IMR-90 (cell line): ENCODE measurements around the gene EIF4G3. TPM values are rescaled to one million over a fixed set of nuclear protein-coding genes. Genes with fewer than 3 reads are reported as not detected.

ENCODE experiments used
- ATAC-seq: fragments of 200-7000 bp; cut with Tn5 transposase; 2 replicates; pipeline ENCODE4 v1.9.1; 2020; ENCODE audit warnings: low read depth, mild to moderate bottlenecking, moderate library complexity
- BruUV-seq: library from RNA; stranded (reverse); fragments of 400-500 nt; replicated peaks from 2 replicates; lab custom pipeline; 2021; lab: Mats Ljungman, UMichigan
- CTCF ChIA-PET: fragments of 300-600 bp; formaldehyde crosslinking; extraction: SDS; loops from one replicate; lab custom pipeline; 2021; ENCODE audit warnings: antibody characterized with exemption; lab: Yijun Ruan, JAX
- POLR2A ChIA-PET: fragments of 300-600 bp; sonication (Branson Sonifier 250); formaldehyde crosslinking; loops from one replicate; lab custom pipeline; 2022; ENCODE audit warnings: antibody characterized with exemption; ENCODE audit not compliant: unreplicated experiment; lab: Charles Lee
- DNase-seq: peaks from one replicate; pipeline ENCODE4 v3.0.0; 2013
- H2AFZ ChIP-seq: replicated peaks from 2 replicates; pipeline ENCODE3; 2013; ENCODE audit warnings: low read length, mild to moderate bottlenecking; ENCODE audit not compliant: poor library complexity
- H2AK5ac ChIP-seq: 2 replicates; pipeline ENCODE4 v1.6.1; 2013; ENCODE audit warnings: low read depth, low read length, inconsistent platforms
- H2AK9ac ChIP-seq: replicated peaks from 2 replicates; pipeline ENCODE3; 2013; ENCODE audit warnings: mild to moderate bottlenecking, low read depth, low read length, moderate library complexity; ENCODE audit not compliant: poor library complexity
- H2BK120ac ChIP-seq: 2 replicates; pipeline ENCODE4 v1.6.1; 2013; ENCODE audit warnings: low read depth, low read length, inconsistent platforms
- H2BK15ac ChIP-seq: 3 replicates; pipeline ENCODE4 v1.6.1; 2013; ENCODE audit warnings: low read depth, low read length, inconsistent platforms
- H2BK20ac ChIP-seq: 2 replicates; pipeline ENCODE4 v1.6.1; 2013; ENCODE audit warnings: low read depth, mild to moderate bottlenecking, inconsistent platforms, low read length, moderate library complexity
- H2BK5ac ChIP-seq: 2 replicates; pipeline ENCODE4 v1.6.1; 2013; ENCODE audit warnings: mild to moderate bottlenecking, low read depth, low read length, inconsistent platforms; ENCODE audit not compliant: poor library complexity, severe bottlenecking
- H3K14ac ChIP-seq: replicated peaks from 2 replicates; pipeline ENCODE4 v1.6.1; 2013; ENCODE audit warnings: low read depth, low read length, inconsistent platforms
- H3K18ac ChIP-seq: 2 replicates; pipeline ENCODE4 v1.6.1; 2013; ENCODE audit warnings: low read depth, low read length, control low read depth
- H3K23ac ChIP-seq: 2 replicates; pipeline ENCODE4 v1.6.1; 2013; ENCODE audit warnings: low read depth, low read length, inconsistent platforms
- H3K27ac ChIP-seq: 2 replicates; pipeline ENCODE4 v1.5.1; 2013; ENCODE audit warnings: mild to moderate bottlenecking, control low read depth, low read length; ENCODE audit not compliant: insufficient read depth
- H3K27me3 ChIP-seq: 2 replicates; pipeline ENCODE4 v1.6.1; 2013; ENCODE audit warnings: low read length; ENCODE audit not compliant: control insufficient read depth, insufficient read depth
- H3K36me3 ChIP-seq: 2 replicates; pipeline ENCODE4 v1.6.1; 2013; ENCODE audit warnings: low read length, mixed read lengths; ENCODE audit not compliant: control insufficient read depth, insufficient read depth
- H3K4ac ChIP-seq: 2 replicates; pipeline ENCODE4 v1.6.1; 2013; ENCODE audit warnings: low read depth, low read length, inconsistent platforms
- H3K4me1 ChIP-seq: 2 replicates; pipeline ENCODE4 v1.6.1; 2013; ENCODE audit warnings: low read length, mixed read lengths; ENCODE audit not compliant: control insufficient read depth, insufficient read depth
- H3K4me2 ChIP-seq: 2 replicates; pipeline ENCODE4 v1.6.1; 2013; ENCODE audit warnings: low read depth, mild to moderate bottlenecking, control low read depth, low read length, moderate library complexity
- H3K4me3 ChIP-seq: 2 replicates; pipeline ENCODE4 v1.5.1; 2013; ENCODE audit warnings: low read depth, mild to moderate bottlenecking, control low read depth, low read length, moderate library complexity; ENCODE audit not compliant: insufficient read depth
- H3K56ac ChIP-seq: 2 replicates; pipeline ENCODE4 v1.6.1; 2013; ENCODE audit warnings: low read length, inconsistent platforms; ENCODE audit not compliant: insufficient read depth; ENCODE audit errors: extremely low read depth
- H3K79me1 ChIP-seq, 2 experiments: 2 replicates each; pipeline ENCODE4 v1.6.1; 2013; ENCODE audit warnings: low read length in 2 of 2, inconsistent platforms in 1 of 2, low read depth in 1 of 2
- H3K9ac ChIP-seq: 2 replicates; pipeline ENCODE4 v1.6.1; 2013; ENCODE audit warnings: low read depth, low read length, control low read depth
- H3K9me1 ChIP-seq: 2 replicates; pipeline ENCODE4 v1.6.1; 2013; ENCODE audit warnings: low read length, inconsistent platforms; ENCODE audit not compliant: insufficient read depth
- H3K9me3 ChIP-seq: 2 replicates; pipeline ENCODE4 v1.6.1; 2013; ENCODE audit warnings: low read length; ENCODE audit not compliant: control insufficient read depth, insufficient read depth
- H4K20me1 ChIP-seq: 2 replicates; pipeline ENCODE4 v1.6.1; 2013; ENCODE audit warnings: low read length, inconsistent platforms; ENCODE audit not compliant: insufficient read depth
- H4K5ac ChIP-seq: 2 replicates; pipeline ENCODE4 v1.6.1; 2013; ENCODE audit warnings: mild to moderate bottlenecking, low read depth, low read length, control low read depth
- H4K8ac ChIP-seq, 2 experiments: 2 replicates each; pipeline ENCODE4 v1.6.1; 2013; ENCODE audit warnings: low read depth in 2 of 2, low read length in 2 of 2, control low read depth in 1 of 2, inconsistent platforms in 1 of 2
- H4K91ac ChIP-seq: 2 replicates; pipeline ENCODE4 v1.6.1; 2013; ENCODE audit warnings: low read depth, low read length, inconsistent platforms; ENCODE audit not compliant: insufficient read depth
- BHLHE40 ChIP-seq: fragments of 150-350 bp; IDR thresholded peaks from 2 replicates; pipeline ENCODE4 v1.6.1; 2016; ENCODE audit warnings: mild to moderate bottlenecking, low read depth, low read length
- CEBPB ChIP-seq: IDR thresholded peaks from 2 replicates; pipeline ENCODE4 v1.6.1; 2012; ENCODE audit warnings: low read depth, low read length, improper control_type of control experiment
- CHD1 ChIP-seq: IDR thresholded peaks from 2 replicates; pipeline ENCODE4 v1.6.1; 2012; ENCODE audit warnings: low read depth, low read length, improper control_type of control experiment
- MAFK ChIP-seq: IDR thresholded peaks from 2 replicates; pipeline ENCODE4 v1.6.1; 2012; ENCODE audit warnings: low read depth, low read length, improper control_type of control experiment
- MAZ ChIP-seq: IDR thresholded peaks from 2 replicates; pipeline ENCODE4 v1.6.1; 2012; ENCODE audit warnings: low read depth, mild to moderate bottlenecking, low read length, improper control_type of control experiment, moderate library complexity, borderline replicate concordance
- MXI1 ChIP-seq: IDR thresholded peaks from 2 replicates; pipeline ENCODE4 v1.6.1; 2012; ENCODE audit warnings: low read depth, mild to moderate bottlenecking, low read length, moderate library complexity, borderline replicate concordance
- RAD21 ChIP-seq: IDR thresholded peaks from 2 replicates; pipeline ENCODE4 v1.6.1; 2012; ENCODE audit warnings: low read length, improper control_type of control experiment
- RCOR1 ChIP-seq: IDR thresholded peaks from 2 replicates; pipeline ENCODE4 v1.6.1; 2012; ENCODE audit warnings: mild to moderate bottlenecking, low read length, improper control_type of control experiment; ENCODE audit not compliant: insufficient replicate concordance
- SMC3 ChIP-seq: fragments of 150-350 bp; IDR thresholded peaks from 2 replicates; pipeline ENCODE4 v1.6.1; 2016; ENCODE audit warnings: low read depth, mild to moderate bottlenecking, antibody characterized with exemption, low read length, moderate library complexity
- WGBS, 2 experiments: methylation state at CpG; one replicate each; pipeline versions ENCODE4 v1.1.5 to v1.1.7; 2013; ENCODE audit warnings: missing lambda C conversion rate in 2 of 2; ENCODE audit not compliant: insufficient read length in 1 of 2; ENCODE audit errors: extremely low coverage in 2 of 2; 5-methylcytosine and 5-hydroxymethylcytosine counted together
- dilution Hi-C: fragments of 300-500 bp; cut with HindIII; formaldehyde crosslinking; loops from one replicate; pipeline ENCODE4 v1.14.3; 2018; ENCODE audit warnings: low sequenced_read_pairs; ENCODE audit not compliant: unreplicated experiment
- in situ Hi-C: fragments of 300-500 bp; cut with MboI; formaldehyde crosslinking; loops from 3 replicates; pipeline ENCODE4 v1.14.3; 2019; ENCODE audit warnings: low sequenced_read_pairs, inconsistent platforms, mixed read lengths
- intact Hi-C: fragments of 100-400 bp; cut with micrococcal nuclease; formaldehyde crosslinking; loops from 2 replicates; pipeline ENCODE4 v1.10.0; 2022
- polyA plus RNA-seq, 3 experiments: library from polyadenylated mRNA; depleted of rRNA; stranded (reverse); fragments of >200 nt; gene quantifications; 2 replicates each; pipeline ENCODE4 v1.2.3, GENCODE V29; 2012; ENCODE audit warnings: low replicate concordance in 1 of 3
- total RNA-seq: library from RNA; depleted of rRNA; stranded (reverse); fragments of >200 nt; gene quantifications from 2 replicates; pipeline ENCODE4 v1.2.3, GENCODE V29; 2012
- TF ChIP-seq, protein P1 (sequence below): fragments of 150-350 bp; IDR thresholded peaks from 2 replicates; pipeline ENCODE4 v1.6.1; 2016; ENCODE audit warnings: low read depth, mild to moderate bottlenecking, low read length, moderate library complexity, borderline replicate concordance

The EIF4G3 gene
- total and polyA plus RNA-seq, 2 of the 4 experiments (the other 2 are of a cell fraction), result 25.8 to 49.2 TPM

- POLR2A ChIA-PET, result no interaction called here
- Histone ChIP-seq H3K4me1 (peaks cover 5% of the 10 kb centered on the region; the same call in 1 of the 2 replicates), H4K20me1 (no peaks in the 10 kb centered on the region), H2AK9ac (no peak overlapping the region), H3K27ac (no peak overlapping the region), H2BK5ac (no peak overlapping the region), H3K23ac (no peak overlapping the region), H3K9me3 (no peaks in the 10 kb centered on the region), H3K9me1 (peaks cover 4% of the 10 kb centered on the region; the same call in 1 of the 2 replicates), H3K79me1 (peaks cover 3 to 12% of the 10 kb centered on the region in 2 experiments; a peak in 3 of 4 replicates), H3K4me3 (no peak overlapping the region), H3K27me3 (no peaks in the 10 kb centered on the region), H3K18ac (no peak overlapping the region), H2AK5ac (no peak overlapping the region), H3K56ac (no peak overlapping the region), H3K36me3 (0 out of 2 replicates have a peak, but pooled peaks cover 1% of the 10 kb centered on the region), H2BK20ac (no peak overlapping the region), H3K9ac (no peak overlapping the region), H3K4me2 (no peak overlapping the region), H4K5ac (no peak overlapping the region), H3K14ac (no peak overlapping the region), H2BK15ac (no peak overlapping the region), H4K91ac (no peak overlapping the region), H2AFZ (no peak overlapping the region), H2BK120ac (no peak overlapping the region), H4K8ac (no peak overlapping the region), H3K4ac (no peak overlapping the region)
- no peak for ATAC-seq
- BruUV-seq, result no TSS peak
- no peak for DNase-seq
- intact Hi-C loops (no loop called here), in situ Hi-C loops (no loop called here), dilution Hi-C loops (no loop called here)
- no peak for TF ChIP-seq CEBPB
- TF ChIP-seq, protein P1, sequence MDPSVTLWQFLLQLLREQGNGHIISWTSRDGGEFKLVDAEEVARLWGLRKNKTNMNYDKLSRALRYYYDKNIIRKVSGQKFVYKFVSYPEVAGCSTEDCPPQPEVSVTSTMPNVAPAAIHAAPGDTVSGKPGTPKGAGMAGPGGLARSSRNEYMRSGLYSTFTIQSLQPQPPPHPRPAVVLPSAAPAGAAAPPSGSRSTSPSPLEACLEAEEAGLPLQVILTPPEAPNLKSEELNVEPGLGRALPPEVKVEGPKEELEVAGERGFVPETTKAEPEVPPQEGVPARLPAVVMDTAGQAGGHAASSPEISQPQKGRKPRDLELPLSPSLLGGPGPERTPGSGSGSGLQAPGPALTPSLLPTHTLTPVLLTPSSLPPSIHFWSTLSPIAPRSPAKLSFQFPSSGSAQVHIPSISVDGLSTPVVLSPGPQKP, result no peak
- TF ChIP-seq MAZ, result no peak
- TF ChIP-seq CHD1, result no peak
- no peak for TF ChIP-seq RCOR1
- TF ChIP-seq RAD21, result no peak
- no peak for TF ChIP-seq BHLHE40
- no peak for TF ChIP-seq SMC3
- TF ChIP-seq MXI1, result no peak
- TF ChIP-seq MAFK, result no peak
- CTCF ChIA-PET, result no interaction called here
- no CpG with 5 or more reads among the region's 4 CpGs for WGBS, 2 experiments
Observed at GRCh38 chr1:20793236-20793635, 383.5 kb downstream of the EIF4G3 start.
